Peyer's patch (tissue), 4 donors: ENCODE data around the gene MMP17.

Source experiments
- POLR2A ChIP-seq, 2 donors: fragments of 450-650 bp; IDR thresholded peaks; one replicate each; pipeline ENCODE4 v1.5.1; 2017; ENCODE audit warnings: antibody characterized with exemption in 2 of 2, mild to moderate bottlenecking in 2 of 2, moderate library complexity in 2 of 2
- TF ChIP-seq, protein P1 (sequence below), 6 experiments: fragments of 450-650 bp in 4 of 6; fragments of 200-600 bp in 2 of 6; sonication (generic) in 1 of 6; IDR thresholded peaks; one replicate each; pipeline ENCODE4 v1.5.1; 2017 to 2019; ENCODE audit warnings: antibody characterized with exemption in 6 of 6, mild to moderate bottlenecking in 3 of 6, moderate library complexity in 1 of 6

DNA sequence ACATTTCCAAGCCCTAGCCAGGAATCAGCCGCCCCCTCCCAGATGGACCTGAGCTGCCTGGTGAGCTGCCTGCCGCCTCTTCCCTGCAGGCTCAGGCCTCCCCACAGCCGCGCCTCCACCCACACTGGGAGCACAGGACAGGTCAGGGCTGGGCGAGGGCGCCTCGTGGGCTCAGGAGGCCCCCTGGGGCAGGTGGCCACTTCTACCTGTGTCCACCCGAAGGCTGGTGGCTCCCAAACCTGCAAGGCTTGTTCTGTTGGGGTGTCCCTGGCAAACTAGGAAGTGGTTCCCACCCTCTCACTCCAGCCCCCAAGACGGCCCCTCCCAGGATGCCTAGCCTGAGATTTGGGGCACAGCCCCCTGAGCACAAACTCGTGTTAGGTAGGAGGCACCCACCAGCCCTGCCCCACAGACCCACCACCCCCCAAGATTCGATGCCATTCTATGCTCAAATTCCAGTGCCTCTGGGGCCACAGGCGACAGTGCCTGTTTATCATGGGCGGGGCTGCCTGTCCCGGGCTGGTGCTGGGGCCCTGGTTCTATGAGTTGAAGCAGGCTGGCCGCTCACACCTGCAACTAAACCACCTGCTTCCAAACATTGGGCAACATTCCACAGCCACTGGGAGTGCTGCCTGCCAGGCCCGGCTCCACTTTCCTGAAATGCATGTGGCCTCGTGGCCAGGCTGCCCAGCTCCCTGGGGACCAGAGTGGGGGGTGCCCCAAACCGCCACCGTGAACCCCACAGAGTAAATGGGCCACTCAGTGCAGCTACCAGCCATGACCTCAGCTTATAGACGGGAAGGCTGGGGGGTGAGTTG lies 6.8 kb downstream of the MMP17 start:
- TF ChIP-seq, protein P1, sequence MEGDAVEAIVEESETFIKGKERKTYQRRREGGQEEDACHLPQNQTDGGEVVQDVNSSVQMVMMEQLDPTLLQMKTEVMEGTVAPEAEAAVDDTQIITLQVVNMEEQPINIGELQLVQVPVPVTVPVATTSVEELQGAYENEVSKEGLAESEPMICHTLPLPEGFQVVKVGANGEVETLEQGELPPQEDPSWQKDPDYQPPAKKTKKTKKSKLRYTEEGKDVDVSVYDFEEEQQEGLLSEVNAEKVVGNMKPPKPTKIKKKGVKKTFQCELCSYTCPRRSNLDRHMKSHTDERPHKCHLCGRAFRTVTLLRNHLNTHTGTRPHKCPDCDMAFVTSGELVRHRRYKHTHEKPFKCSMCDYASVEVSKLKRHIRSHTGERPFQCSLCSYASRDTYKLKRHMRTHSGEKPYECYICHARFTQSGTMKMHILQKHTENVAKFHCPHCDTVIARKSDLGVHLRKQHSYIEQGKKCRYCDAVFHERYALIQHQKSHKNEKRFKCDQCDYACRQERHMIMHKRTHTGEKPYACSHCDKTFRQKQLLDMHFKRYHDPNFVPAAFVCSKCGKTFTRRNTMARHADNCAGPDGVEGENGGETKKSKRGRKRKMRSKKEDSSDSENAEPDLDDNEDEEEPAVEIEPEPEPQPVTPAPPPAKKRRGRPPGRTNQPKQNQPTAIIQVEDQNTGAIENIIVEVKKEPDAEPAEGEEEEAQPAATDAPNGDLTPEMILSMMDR (IDR thresholded peaks at IDR 0.05), result no peak
- TF ChIP-seq POLR2A (IDR thresholded peaks at IDR 0.05), result no peak
